Spinal cord (tissue), 10 donors: ENCODE measurements around the gene MED26. TPM values are rescaled to one million over a fixed set of nuclear protein-coding genes. Genes with fewer than 3 reads are reported as not detected.

ENCODE experiments used
- DNase-seq, 6 donors: peaks; one replicate each; pipeline versions ENCODE4 v3.0.0 to v3.0.0-alpha.2; 2013 to 2015; ENCODE audit warnings: low spot score in 6 of 6, low read depth in 4 of 6
- H3K27ac ChIP-seq: one replicate; pipeline ENCODE4 v1.5.1; 2013; ENCODE audit warnings: low read depth, low read length, control low read depth
- H3K27me3 ChIP-seq: one replicate; pipeline ENCODE4 v1.6.1; 2013; ENCODE audit warnings: low read length; ENCODE audit not compliant: control insufficient read depth, insufficient read depth
- H3K36me3 ChIP-seq: one replicate; pipeline ENCODE4 v1.6.1; 2013; ENCODE audit warnings: low read length; ENCODE audit not compliant: control insufficient read depth, insufficient read depth
- H3K4me1 ChIP-seq: one replicate; pipeline ENCODE4 v1.6.1; 2013; ENCODE audit warnings: low read length; ENCODE audit not compliant: control insufficient read depth, insufficient read depth
- H3K4me3 ChIP-seq: one replicate; pipeline ENCODE4 v1.5.1; 2013; ENCODE audit warnings: low read depth, low read length, control low read depth
- H3K9me3 ChIP-seq: one replicate; pipeline ENCODE4 v1.6.1; 2013; ENCODE audit warnings: low read length; ENCODE audit not compliant: control insufficient read depth, insufficient read depth
- WGBS: methylation state at CpG from one replicate; pipeline ENCODE4 v1.1.5; 2013; ENCODE audit warnings: missing lambda C conversion rate; ENCODE audit not compliant: insufficient coverage; 5-methylcytosine and 5-hydroxymethylcytosine counted together
- polyA plus RNA-seq, 2 donors: library from polyadenylated mRNA; unstranded; fragments of 120-200 nt; gene quantifications; one replicate each; pipeline ENCODE4 v1.2.1, GENCODE V29; 2013; ENCODE audit not compliant: insufficient read length in 2 of 2
- small RNA-seq: library from RNA; depleted of rRNA; stranded (forward); fragments of <200 nt; gene quantifications from one replicate; pipeline ENCODE3, GENCODE V24; 2014; ENCODE audit warnings: low replicate concordance
- total RNA-seq, 2 donors: library from RNA; depleted of rRNA in 1 of 2; stranded (reverse); fragments of 120-200 nt in 1 of 2; fragments of >200 nt in 1 of 2; gene quantifications; one replicate each; pipeline versions ENCODE4 v1.2.3 to v1.2.4, GENCODE V29; 2013 to 2014
- donor health status: healthy.

Gene MED26
- total and polyA plus RNA-seq, 4 donors, result 4.0 to 9.2 (median 8.1) TPM

DNA sequence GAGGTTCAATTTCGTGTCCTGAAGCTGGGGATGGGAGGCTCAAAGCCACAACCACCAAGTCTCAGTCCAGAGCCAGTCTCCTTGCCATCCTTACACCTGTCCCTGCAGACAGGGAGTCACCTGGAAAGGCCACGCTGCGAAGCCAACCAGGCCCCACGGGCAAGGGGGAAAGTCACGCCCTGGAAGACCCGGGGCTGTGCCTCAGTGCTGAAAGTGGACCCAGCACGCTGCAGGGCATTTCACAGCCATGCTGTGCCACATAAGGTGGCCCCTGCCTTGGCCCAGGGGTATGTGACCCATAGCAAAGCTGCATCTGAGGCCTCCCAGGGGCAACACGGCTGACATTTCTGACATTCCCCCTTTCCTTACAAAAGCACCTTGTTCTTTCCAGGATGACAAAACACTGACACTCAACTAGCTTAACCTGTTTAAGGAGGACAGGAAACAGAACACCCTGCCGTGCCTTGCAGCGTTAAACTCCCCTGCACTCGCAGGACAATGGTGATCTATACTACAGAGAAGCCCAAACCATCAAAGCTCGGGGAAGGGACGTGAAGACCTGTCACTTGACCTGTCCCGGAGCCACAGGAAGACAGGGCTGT, 100.6 kb downstream of the MED26 start:
- H3K4me1 ChIP-seq, result no peaks in the 10 kb centered on the region
- no peak overlapping the region for H3K27ac ChIP-seq
- no peak for DNase-seq
- H3K4me3 ChIP-seq, result no peak overlapping the region
- H3K36me3 ChIP-seq, result peaks cover 100% of the 10 kb centered on the region
- H3K9me3 ChIP-seq, result no peaks in the 10 kb centered on the region
- 86% methylated on average over 12 of the region's 14 CpGs for WGBS
- H3K27me3 ChIP-seq, result no peaks in the 10 kb centered on the region

DNA sequence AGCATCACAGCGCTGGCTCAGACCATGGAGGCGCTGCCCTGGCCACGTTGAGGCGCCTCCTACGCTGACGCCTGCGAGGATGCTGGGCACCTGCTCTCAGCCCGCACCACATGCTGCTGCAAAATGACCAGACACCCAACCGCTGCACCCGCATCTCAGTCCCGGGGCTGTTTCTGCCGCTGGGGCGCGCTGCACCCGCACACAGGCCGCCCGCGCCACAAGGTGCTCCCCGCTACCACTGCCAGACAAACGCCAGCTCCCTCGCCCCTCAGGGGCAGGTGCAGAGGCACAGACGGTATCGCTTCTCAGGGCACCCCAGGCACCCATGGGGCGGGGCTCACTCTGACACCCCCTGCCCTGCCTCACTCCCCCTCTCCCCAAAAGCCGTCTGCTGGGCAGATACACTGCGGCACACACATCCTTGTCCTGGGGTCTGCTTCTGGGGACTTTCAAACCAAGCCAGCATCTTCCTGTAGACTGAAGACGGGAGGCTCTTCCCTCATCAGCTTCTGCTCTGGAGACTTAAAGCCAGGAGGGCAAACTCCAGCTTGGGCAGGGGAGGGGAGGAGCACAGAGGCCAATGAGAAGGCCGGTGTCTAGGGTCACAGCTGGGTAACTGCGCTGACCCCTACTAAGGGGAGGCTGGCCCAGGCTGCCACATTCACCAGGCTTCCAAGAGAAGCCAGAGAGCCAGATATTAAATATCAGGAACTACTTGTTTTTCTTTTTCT, 102.1 kb downstream of the MED26 start:
- Histone ChIP-seq H3K27ac (no peak overlapping the region), H3K4me3 (no peak overlapping the region), H3K9me3 (no peaks in the 10 kb centered on the region), H3K27me3 (no peaks in the 10 kb centered on the region), H3K4me1 (no peaks in the 10 kb centered on the region), H3K36me3 (peaks cover 99% of the 10 kb centered on the region)
- 95% methylated on average over 27 of the region's 29 CpGs for WGBS
- no peak for DNase-seq

DNA sequence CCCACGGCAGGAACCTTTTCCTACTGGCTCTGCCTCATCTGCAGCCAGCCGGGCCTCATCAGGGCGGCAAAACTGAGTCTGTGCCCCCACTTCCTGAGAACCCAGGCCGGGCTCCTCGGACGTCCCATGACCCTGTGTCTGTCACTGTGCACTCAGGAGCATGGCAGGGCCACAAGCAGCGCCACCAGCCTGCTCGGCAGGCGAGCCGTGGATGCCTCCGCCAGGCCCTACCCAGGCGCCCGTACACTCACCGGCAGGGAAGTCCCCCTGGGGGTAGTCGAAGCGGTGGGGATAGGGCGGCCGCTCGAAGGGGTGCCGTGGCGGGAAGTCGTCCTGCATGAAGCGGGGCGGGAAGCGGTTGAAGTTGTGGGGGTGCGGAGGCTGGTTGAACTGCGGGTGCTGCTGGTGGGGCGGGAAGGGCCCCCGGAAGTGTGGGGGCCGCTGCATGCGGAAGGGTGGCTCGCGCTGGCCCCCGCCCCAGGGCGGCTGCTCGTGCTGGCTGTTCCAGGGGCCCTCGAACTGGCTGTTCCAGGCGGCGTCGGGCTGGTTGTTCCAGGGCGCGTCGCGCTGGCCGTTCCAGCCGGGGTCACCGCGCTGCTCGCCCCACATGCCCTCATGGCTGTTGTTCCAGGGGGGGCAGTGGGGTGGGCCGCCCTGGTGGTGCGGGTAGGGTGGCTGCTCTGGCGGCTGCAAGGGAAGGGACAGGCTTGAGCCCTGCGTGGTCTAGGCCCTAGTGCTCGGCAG, 102.8 kb downstream of the MED26 start:
- 98% methylated on average over 54 of the region's 54 CpGs for WGBS
- Histone ChIP-seq H3K4me3 (no peak overlapping the region), H3K27me3 (no peaks in the 10 kb centered on the region), H3K27ac (no peak overlapping the region), H3K4me1 (no peaks in the 10 kb centered on the region), H3K9me3 (no peaks in the 10 kb centered on the region), H3K36me3 (peaks cover 99% of the 10 kb centered on the region)
- DNase-seq, result no peak

Small RNA genes lying within 50 kb of the gene (small RNA-seq; reads per million reads assigned to genes)
- not detected for gene RN7SL146P

Other genes starting within 250 kb of the MED26 start
- gene EPS15L1, start 156.2 kb downstream of the MED26 start, total RNA-seq, result 10 to 100 TPM; 16.6 to 17.6 TPM
- 10 to 100 TPM; 34.3 to 46.6 TPM for gene EPS15L1, start 156.2 kb downstream of the MED26 start, polyA plus RNA-seq
- under 1 TPM; 0.20 to 0.39 TPM for gene CALR3, start 132.0 kb downstream of the MED26 start, total RNA-seq
- not detected for gene CALR3, start 132.0 kb downstream of the MED26 start, polyA plus RNA-seq
- 1 to 10 TPM; 3.7 to 6.1 TPM for gene C19orf44, start 131.8 kb downstream of the MED26 start, total RNA-seq
- gene C19orf44, start 131.8 kb downstream of the MED26 start, polyA plus RNA-seq, result 10 to 100 TPM; 15.1 to 15.6 TPM
- 1 to 10 TPM; 6.2 to 9.9 TPM for gene CHERP, start 85.8 kb downstream of the MED26 start, total RNA-seq
- gene CHERP, start 85.8 kb downstream of the MED26 start, polyA plus RNA-seq, result 10 to 100 TPM; 57.2 to 58.3 TPM
- 10 to 100 TPM; 24.1 to 26.0 TPM for gene SLC35E1, start 55.8 kb downstream of the MED26 start, total RNA-seq
- 10 to 100 TPM; 42.3 to 61.4 TPM for gene SLC35E1, start 55.8 kb downstream of the MED26 start, polyA plus RNA-seq
- 100 to 1,000 TPM in 1 of 2 donors, 10 to 100 TPM in 1; 84.8 to 127 TPM for gene SMIM7, start 31.9 kb upstream of the MED26 start, total RNA-seq
- 100 to 1,000 TPM in 1 of 2 donors, 10 to 100 TPM in 1; 70.9 to 123 TPM for gene SMIM7, start 31.9 kb upstream of the MED26 start, polyA plus RNA-seq
- gene TMEM38A, start 32.9 kb upstream of the MED26 start, total RNA-seq, result 10 to 100 TPM in 1 of 2 donors, 1 to 10 TPM in 1; 8.8 to 18.6 TPM
- gene TMEM38A, start 32.9 kb upstream of the MED26 start, polyA plus RNA-seq, result 10 to 100 TPM; 15.3 to 20.3 TPM
- 10 to 100 TPM in 1 of 2 donors, 1 to 10 TPM in 1; 1.3 to 19.1 TPM for gene NWD1, start 91.6 kb upstream of the MED26 start, total RNA-seq
- 1 to 10 TPM; 1.1 to 1.2 TPM for gene NWD1, start 91.6 kb upstream of the MED26 start, polyA plus RNA-seq
- 10 to 100 TPM; 33.5 to 38.0 TPM for gene SIN3B, start 201.2 kb upstream of the MED26 start, total RNA-seq
- gene SIN3B, start 201.2 kb upstream of the MED26 start, polyA plus RNA-seq, result 100 to 1,000 TPM in 1 of 2 donors, 10 to 100 TPM in 1; 86.3 to 106 TPM